Common myeloid progenitor, CD34-positive (primary cell): ENCODE results near the gene CEACAM7.
A peak's percentile ranks its signal among the peaks of the same experiment; 100 is the strongest.

Source experiments
- CTCF ChIA-PET: fragments of 350-600 bp; sonication (Branson Sonifier 250); formaldehyde crosslinking; loops from one replicate; lab custom pipeline; 2021; ENCODE audit warnings: antibody characterized with exemption; lab: Charles Lee
- POLR2A ChIA-PET: fragments of 350-600 bp; sonication (Branson Sonifier 250); formaldehyde crosslinking; loops from one replicate; lab custom pipeline; 2021; ENCODE audit warnings: antibody characterized with exemption; lab: Charles Lee
- DNase-seq, 3 donors: peaks; one replicate each; pipeline versions ENCODE4 v3.0.0 to v3.0.0-alpha.2; 2013
- H3K27ac ChIP-seq, 2 experiments: 1 replicate in 1 of 2; 2 replicates in 1 of 2; pipeline ENCODE4 v1.7.0; 2013; ENCODE audit warnings: inconsistent platforms in 2 of 2, low read length in 2 of 2, mild to moderate bottlenecking in 2 of 2, low read depth in 1 of 2, moderate library complexity in 1 of 2; ENCODE audit not compliant: severe bottlenecking in 2 of 2, insufficient read depth in 1 of 2, poor library complexity in 1 of 2
- H3K27me3 ChIP-seq, 5 experiments: replicated peaks in 2 of 5; 1 replicate in 3 of 5; 2 replicates in 2 of 5; pipeline versions ENCODE4 v1.6.1 to v1.7.0; 2013; ENCODE audit warnings: low read length in 4 of 5, mild to moderate bottlenecking in 2 of 5, moderate library complexity in 2 of 5, inconsistent platforms in 1 of 5; ENCODE audit not compliant: insufficient read depth in 5 of 5, control insufficient read depth in 4 of 5
- H3K36me3 ChIP-seq, 4 experiments: 1 replicate in 2 of 4; 2 replicates in 2 of 4; pipeline versions ENCODE4 v1.6.1 to v1.7.0; 2013; ENCODE audit warnings: low read length in 3 of 4, control low read depth in 1 of 4, mild to moderate bottlenecking in 1 of 4; ENCODE audit not compliant: control insufficient read depth in 4 of 4, insufficient read depth in 4 of 4
- H3K4me1 ChIP-seq, 4 experiments: 1 replicate in 3 of 4; 2 replicates in 1 of 4; pipeline versions ENCODE4 v1.6.1 to v1.7.1; 2013; ENCODE audit warnings: low read length in 3 of 4, mild to moderate bottlenecking in 3 of 4, control low read depth in 1 of 4, inconsistent platforms in 1 of 4, moderate library complexity in 1 of 4; ENCODE audit not compliant: control insufficient read depth in 4 of 4, insufficient read depth in 4 of 4; ENCODE audit errors: control extremely low read depth in 1 of 4
- H3K4me3 ChIP-seq, 7 experiments: 1 replicate in 4 of 7; 2 replicates in 3 of 7; pipeline versions ENCODE4 v1.5.1 to v1.7.0; 2013; ENCODE audit warnings: mild to moderate bottlenecking in 7 of 7, low read length in 6 of 7, moderate library complexity in 6 of 7, inconsistent platforms in 2 of 7, low read depth in 2 of 7, control low read depth in 1 of 7; ENCODE audit not compliant: insufficient read depth in 4 of 7, control insufficient read depth in 1 of 7; ENCODE audit errors: extremely low read depth in 1 of 7
- H3K9me3 ChIP-seq, 5 experiments: 1 replicate in 4 of 5; 2 replicates in 1 of 5; pipeline versions ENCODE4 v1.6.1 to v1.7.1; 2013; ENCODE audit warnings: low read length in 4 of 5, mild to moderate bottlenecking in 2 of 5, inconsistent platforms in 1 of 5, low read depth in 1 of 5, moderate library complexity in 1 of 5; ENCODE audit not compliant: control insufficient read depth in 4 of 5, insufficient read depth in 2 of 5; ENCODE audit errors: control extremely low read depth in 1 of 5
- WGBS: methylation state at CpG from one replicate; pipeline ENCODE4 v1.1.5; 2013; ENCODE audit not compliant: insufficient coverage; 5-methylcytosine and 5-hydroxymethylcytosine counted together

CEACAM7 gene

GRCh38 chr19:41695745-41696144, 7.7 kb upstream of the CEACAM7 start:
- CTCF ChIA-PET, result interaction anchor here (0.8 kb wide), 1 partner anchor 123 kb away, joined by 5 read pairs; no protein-coding TSS in a partner anchor
- no peak for DNase-seq
- no peaks in the 10 kb centered on the region for H3K36me3 ChIP-seq
- H3K4me1 ChIP-seq, result peaks cover 1 to 15% (median 10%) of the 10 kb centered on the region in 4 experiments
- H3K27ac ChIP-seq, result no peak overlapping the region
- no peak overlapping the region for H3K4me3 ChIP-seq
- peaks cover 0 to 4% (median 3%) of the 10 kb centered on the region in 5 experiments for H3K27me3 ChIP-seq
- H3K9me3 ChIP-seq, result peaks cover 0 to 5% (median 3%) of the 10 kb centered on the region in 5 experiments
- POLR2A ChIA-PET, result no interaction called here
- WGBS, result 93% methylated on average over 2 of the region's 2 CpGs

- peaks cover 1 to 15% (median 10%) of the 10 kb centered on the region in 4 experiments for H3K4me1 ChIP-seq
- DNase-seq, result no peak
- H3K36me3 ChIP-seq, result no peaks in the 10 kb centered on the region
- POLR2A ChIA-PET, result no interaction called here
- peaks cover 0 to 4% (median 4%) of the 10 kb centered on the region in 5 experiments for H3K27me3 ChIP-seq
- 100% methylated on average over 5 of the region's 8 CpGs for WGBS
- CTCF ChIA-PET, result interaction anchor here (0.8 kb wide), 1 partner anchor 124 kb away, joined by 5 read pairs; no protein-coding TSS in a partner anchor
- no peak overlapping the region for H3K4me3 ChIP-seq
- no peak overlapping the region for H3K27ac ChIP-seq
- peaks cover 0 to 5% (median 3%) of the 10 kb centered on the region in 5 experiments for H3K9me3 ChIP-seq
These were observed 7.0 kb upstream of the CEACAM7 start for GRCh38 chr19:41694831-41695635.

- H3K36me3 ChIP-seq, result no peaks in the 10 kb centered on the region
- peaks cover 1 to 12% (median 8%) of the 10 kb centered on the region in 4 experiments for H3K4me1 ChIP-seq
- no peak overlapping the region for H3K27ac ChIP-seq
- no peak overlapping the region for H3K4me3 ChIP-seq
- ChIA-PET POLR2A (no interaction called here), CTCF (interaction anchor here (0.9 to 1.3 kb wide), 3 partner anchors 12 to 56 kb away, joined by 3 to 4 read pairs (median 3); no protein-coding TSS in a partner anchor)
- WGBS, result 100% methylated on average over 1 of the region's 1 CpG
- peaks cover 0 to 5% (median 3%) of the 10 kb centered on the region in 5 experiments for H3K9me3 ChIP-seq
- H3K27me3 ChIP-seq, result peaks cover 0 to 6% (median 4%) of the 10 kb centered on the region in 5 experiments
- DNase-seq, result no peak
These were observed 6.1 kb upstream of the CEACAM7 start for GRCh38 chr19:41694196-41694595.

- CTCF ChIA-PET, result interaction anchor here (1.0 to 3.1 kb wide), 9 partner anchors 8 to 61 kb away, joined by 3 to 14 read pairs (median 4); no protein-coding TSS in a partner anchor
- peaks cover 0 to 12% (median 4%) of the 10 kb centered on the region in 5 experiments for H3K27me3 ChIP-seq
- no peak overlapping the region for H3K27ac ChIP-seq
- DNase-seq, result peak in 1 of 3 donors; percentile 14
- peaks cover 0 to 5% (median 3%) of the 10 kb centered on the region in 5 experiments for H3K9me3 ChIP-seq
- H3K4me1 ChIP-seq, result no peaks in the 10 kb centered on the region
- POLR2A ChIA-PET, result no interaction called here
- no peak overlapping the region for H3K4me3 ChIP-seq
- 40% methylated on average over 18 of the region's 20 CpGs for WGBS
- no peaks in the 10 kb centered on the region for H3K36me3 ChIP-seq
These were observed 3.3 kb upstream of the CEACAM7 start for GRCh38 chr19:41691268-41691970.

GRCh38 chr19:41690801-41691065, 2.7 kb upstream of the CEACAM7 start:
- no peaks in the 10 kb centered on the region for H3K36me3 ChIP-seq
- CTCF ChIA-PET, result interaction anchor here (1.0 to 3.1 kb wide), 8 partner anchors 8 to 61 kb away, joined by 3 to 14 read pairs (median 4); no protein-coding TSS in a partner anchor
- no peak for DNase-seq
- POLR2A ChIA-PET, result no interaction called here
- H3K4me3 ChIP-seq, result no peak overlapping the region
- H3K27me3 ChIP-seq, result peaks cover 0 to 12% (median 4%) of the 10 kb centered on the region in 5 experiments
- no peak overlapping the region for H3K27ac ChIP-seq
- H3K4me1 ChIP-seq, result no peaks in the 10 kb centered on the region
- peaks cover 0 to 5% (median 3%) of the 10 kb centered on the region in 5 experiments for H3K9me3 ChIP-seq
- WGBS, result 100% methylated on average over 2 of the region's 3 CpGs

- H3K9me3 ChIP-seq, result peaks cover 0 to 5% (median 3%) of the 10 kb centered on the region in 5 experiments
- ChIA-PET POLR2A (no interaction called here), CTCF (interaction anchor here (1.0 to 3.1 kb wide), 9 partner anchors 10 to 121 kb away, joined by 3 to 14 read pairs (median 4); no protein-coding TSS in a partner anchor)
- DNase-seq, result no peak
- no peak overlapping the region for H3K4me3 ChIP-seq
- WGBS, result 71% methylated on average over 2 of the region's 4 CpGs
- H3K36me3 ChIP-seq, result no peaks in the 10 kb centered on the region
- peaks cover 0 to 12% (median 4%) of the 10 kb centered on the region in 5 experiments for H3K27me3 ChIP-seq
- no peak overlapping the region for H3K27ac ChIP-seq
- no peaks in the 10 kb centered on the region for H3K4me1 ChIP-seq
These were observed 2.1 kb upstream of the CEACAM7 start for GRCh38 chr19:41689993-41690800.
